Stimulated activated CD8-positive, alpha-beta memory T cell treated with anti-CD3 and anti-CD28 coated beads, Interleukin-7, amount 100 ng/mL, for 48 hours (primary cell): ENCODE measurements around the gene SOCS1.
"Not testable (repeated sequence)": the region's sequence is repeated elsewhere in the genome, so short reads cannot be mapped to it uniquely, and the experiment has no call there.

Source experiments
- DNase-seq, 2 donors: peaks; one replicate each; pipeline ENCODE4 v3.0.0-alpha.2; 2020; ENCODE audit warnings: low read depth in 1 of 2; ENCODE audit errors: extremely low read depth in 1 of 2

Gene SOCS1

DNA sequence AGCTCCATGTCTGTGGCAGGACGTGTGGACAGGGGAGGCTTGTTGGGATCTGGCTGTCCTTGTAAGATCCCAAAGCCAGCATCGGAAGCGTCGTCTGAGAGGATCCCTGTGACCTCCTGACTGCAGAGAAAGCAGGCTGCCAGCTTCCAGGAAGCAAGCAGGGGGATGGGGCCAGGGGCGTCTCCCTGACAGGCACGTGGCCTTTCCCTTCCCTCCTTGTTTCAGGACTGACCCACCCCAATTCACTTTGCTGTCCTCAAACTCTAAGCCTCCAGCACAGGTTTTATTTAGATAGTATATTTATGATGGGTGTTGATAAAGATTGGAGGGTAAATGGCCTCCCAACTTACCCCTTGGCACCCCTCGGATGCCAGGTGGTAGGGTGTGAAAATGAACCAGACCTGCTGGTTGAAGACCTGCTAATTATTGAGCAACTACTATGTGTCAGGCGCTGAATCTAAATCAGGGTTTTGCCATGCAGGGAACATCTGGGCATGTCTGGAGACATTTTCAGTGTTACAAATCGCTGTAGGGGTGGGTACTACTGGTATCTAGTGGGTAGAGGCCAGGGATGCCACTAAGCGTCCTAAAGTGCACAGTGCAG, 24.5 kb downstream of the SOCS1 start:
- DNase-seq = no peak

DNA sequence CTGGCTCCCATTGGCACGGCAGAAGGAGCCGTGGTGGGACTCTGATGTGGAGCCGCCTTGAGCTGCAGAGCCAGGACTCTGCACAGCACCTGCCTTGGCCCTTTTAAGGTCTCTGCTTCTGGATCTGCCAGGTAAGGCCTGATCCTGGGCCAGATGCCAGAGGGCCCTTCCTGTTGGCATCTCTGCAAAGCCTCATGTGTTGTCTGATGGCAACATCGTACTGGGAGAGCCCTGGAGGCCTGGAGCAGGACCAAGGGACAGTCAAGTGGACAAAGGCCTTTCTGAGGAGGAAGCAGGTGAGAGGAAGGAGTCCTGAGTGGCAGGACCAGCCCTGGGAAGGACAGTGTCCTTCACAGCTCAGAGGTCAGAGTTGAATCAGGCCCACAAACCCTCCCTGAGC, 26.1 kb downstream of the SOCS1 start:
- no peak for DNase-seq

DNA sequence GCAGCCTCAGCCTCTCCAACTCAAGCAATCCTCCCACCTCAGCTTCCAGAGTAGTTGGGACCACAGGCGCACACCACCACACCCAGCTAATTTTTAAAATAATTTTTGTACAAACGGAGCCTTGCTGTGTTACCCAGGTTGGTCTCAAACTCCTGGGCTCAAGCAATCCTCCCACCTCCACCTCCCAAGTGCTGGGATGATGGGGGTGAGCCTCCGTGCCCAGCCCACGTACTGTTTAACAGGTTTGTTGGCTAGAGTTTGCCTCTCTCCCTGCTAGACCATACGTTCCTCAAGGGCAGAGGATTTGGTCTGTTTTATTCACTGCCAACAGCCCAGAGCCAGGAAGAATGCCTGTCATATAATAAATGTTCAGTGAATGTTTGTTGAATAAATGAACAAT, 26.6 kb downstream of the SOCS1 start:
- no peak for DNase-seq

DNA sequence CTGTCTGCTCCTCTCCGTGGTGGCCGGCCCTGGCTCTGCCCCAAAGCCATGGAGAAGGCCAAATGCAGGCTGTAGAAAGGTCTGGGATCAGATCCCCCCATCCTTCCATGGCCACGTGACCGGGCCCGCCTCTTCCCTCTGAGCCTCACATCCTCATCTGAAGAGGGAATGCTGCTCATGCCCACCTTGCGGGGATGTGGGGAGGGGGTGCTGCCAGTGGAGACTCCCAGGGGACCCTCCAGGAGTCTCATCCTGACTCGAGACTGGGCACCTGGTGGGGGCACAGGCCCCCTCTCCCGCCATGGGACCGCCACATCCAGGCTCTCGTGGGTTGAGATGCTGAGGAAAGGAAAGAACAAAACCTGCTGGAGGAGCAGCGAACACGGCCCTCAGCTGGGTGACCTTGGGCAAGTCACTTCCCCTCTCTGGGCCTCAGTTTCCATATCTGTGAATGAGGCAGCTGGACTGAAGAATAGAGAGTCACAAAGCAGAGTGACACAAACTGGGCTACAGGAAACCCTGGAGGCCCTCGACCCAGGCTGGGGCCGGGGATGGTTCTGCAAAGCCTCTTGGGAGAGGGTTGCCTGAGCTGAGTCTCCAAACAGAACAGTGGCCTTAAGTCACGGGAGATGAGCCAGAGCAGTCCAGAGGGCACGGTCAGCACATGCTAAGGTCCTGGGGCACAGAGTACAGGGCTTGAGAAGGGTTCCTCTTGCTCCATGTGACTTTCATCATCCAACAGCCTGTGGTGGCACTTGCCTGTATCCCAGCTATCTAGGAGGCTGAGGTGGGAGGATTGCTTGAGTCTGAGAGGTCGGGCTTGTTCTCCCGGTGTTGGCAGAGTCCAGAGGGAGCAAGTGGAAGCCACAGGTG, 30.1 kb downstream of the SOCS1 start:
- no peak for DNase-seq

DNA sequence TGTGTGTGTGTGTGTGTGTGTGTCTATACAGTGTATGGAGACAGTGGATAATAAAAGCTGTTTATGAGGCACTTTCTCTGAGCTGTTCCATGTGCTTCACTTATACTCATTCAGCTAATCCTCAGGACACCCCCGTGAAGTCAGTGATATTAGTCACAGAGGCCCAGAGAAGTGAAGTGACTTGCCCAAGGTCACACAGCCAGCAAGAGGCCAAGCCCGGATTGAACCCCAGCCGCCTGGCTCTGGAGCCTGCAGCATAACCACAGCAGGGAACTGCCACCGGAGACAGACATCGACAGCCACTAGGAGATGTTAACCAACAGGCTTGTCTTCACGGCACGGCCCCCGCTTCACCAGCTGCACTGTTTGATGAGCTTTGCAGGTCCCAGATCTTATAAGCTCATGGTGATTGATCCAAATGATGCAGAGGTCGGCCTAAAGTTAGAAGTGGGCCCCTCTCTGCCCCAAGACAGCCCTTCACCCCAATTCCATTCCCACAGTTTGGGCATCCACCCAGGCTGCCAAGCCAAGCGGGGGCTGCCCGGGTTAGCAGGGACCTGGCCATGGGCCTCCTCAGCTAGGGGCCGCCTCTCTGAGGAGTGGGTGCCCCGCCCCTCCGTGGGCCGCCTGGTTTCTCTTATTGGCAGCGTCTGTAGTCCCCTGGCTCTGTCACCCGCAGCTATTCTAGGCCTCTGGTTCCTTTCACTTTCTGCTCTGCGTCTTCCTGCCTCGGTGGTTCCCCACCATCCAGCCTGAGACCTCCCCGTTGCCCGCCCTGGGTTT, 30.9 kb downstream of the SOCS1 start:
- DNase-seq = peak; percentile 72 to 89

DNA sequence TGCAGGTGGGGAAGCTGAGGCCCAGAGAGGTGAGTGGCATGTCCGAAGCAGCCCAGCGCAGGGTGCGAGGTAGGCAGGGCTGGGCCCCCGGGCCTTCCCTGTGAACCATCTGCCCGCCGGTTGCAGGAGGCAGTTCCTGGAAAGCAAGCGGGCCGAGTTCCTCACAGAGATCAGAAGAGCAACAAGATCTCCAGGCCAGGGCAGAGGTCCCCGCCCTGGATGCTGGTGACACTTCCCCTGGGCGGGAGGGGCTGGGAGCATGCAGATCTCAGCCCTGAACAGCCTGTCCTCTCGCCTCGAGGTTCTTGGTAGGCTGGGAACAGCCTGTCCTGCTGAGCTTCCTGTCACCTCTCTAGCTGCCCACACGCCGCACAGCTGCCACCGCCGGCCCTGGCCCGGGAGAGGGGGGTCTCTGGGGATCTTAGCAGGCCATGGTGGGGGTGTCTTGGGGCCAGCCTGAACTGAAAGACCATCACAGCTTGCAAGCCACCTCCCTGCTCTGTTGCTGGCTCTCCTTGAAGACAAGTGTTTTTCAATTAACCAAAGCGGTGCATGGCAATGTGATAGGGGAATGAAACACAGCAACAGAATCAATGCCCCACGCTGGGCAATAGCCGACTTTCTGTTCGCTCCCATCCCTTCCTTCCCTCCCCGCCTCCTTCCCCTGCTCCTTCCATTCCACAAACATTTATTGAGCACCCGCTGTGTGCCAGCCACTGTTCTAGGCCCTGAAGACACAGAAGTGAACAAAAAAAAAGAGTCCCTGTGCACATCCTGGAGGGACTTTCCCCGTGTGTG, 31.7 kb downstream of the SOCS1 start:
- DNase-seq = peak; percentile 58 to 74

DNA sequence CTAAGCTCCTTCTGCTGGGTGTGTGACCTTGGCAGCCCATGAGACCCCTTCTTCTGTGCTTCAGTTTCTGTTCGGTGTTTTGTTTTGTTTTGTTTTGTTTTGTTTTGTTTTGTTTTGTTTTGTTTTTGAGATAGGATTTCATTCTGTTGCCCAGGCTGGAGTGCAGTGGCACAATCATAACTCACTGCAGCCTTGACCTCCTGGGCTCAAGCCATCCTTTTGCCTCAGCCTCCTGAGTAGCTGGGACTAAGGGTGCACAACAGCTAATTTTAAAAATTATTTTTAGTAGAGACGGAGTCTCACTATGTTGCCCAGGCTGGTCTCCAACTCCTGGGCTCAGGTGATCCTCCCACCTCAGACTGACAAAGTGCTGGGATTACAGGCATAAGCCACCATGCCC, 35.5 kb downstream of the SOCS1 start:
- not testable (repeated sequence) for DNase-seq

DNA sequence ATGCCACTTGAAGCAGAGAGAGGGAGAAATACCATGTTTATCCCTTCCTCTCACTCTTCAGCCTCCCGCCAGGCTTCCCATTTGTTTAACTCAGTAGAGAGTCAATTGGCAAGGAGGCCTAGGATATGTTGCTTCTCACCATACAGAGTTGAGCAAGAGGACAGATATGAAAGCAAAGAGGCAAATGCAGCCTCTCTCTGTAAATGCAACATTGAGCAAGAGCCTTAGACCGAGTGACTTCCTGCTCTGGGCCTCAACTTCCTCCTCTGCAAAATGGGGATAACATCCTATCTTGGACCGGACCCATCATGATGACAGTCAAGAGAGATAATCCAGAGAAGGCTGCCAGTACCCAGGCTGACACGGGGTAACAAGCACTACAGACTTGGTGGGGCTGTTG, 36.8 kb downstream of the SOCS1 start:
- no peak for DNase-seq

DNA sequence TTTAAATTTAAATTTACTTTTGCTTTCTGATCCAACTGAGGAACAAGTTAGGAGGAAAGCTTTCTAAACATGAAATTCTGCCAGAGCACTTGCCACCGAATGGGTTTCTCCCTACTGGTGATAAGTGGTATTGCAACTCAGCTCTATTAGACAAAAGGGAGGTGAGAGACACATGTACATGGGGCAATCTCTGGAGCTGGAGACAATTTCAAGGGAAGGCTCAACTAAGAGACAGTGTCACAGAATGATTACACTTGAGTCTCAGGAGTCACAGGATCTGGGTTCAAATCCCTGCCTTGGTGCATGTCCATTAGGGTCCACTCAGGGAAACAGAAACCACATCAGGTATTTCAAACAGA, 37.4 kb downstream of the SOCS1 start:
- no peak for DNase-seq

DNA sequence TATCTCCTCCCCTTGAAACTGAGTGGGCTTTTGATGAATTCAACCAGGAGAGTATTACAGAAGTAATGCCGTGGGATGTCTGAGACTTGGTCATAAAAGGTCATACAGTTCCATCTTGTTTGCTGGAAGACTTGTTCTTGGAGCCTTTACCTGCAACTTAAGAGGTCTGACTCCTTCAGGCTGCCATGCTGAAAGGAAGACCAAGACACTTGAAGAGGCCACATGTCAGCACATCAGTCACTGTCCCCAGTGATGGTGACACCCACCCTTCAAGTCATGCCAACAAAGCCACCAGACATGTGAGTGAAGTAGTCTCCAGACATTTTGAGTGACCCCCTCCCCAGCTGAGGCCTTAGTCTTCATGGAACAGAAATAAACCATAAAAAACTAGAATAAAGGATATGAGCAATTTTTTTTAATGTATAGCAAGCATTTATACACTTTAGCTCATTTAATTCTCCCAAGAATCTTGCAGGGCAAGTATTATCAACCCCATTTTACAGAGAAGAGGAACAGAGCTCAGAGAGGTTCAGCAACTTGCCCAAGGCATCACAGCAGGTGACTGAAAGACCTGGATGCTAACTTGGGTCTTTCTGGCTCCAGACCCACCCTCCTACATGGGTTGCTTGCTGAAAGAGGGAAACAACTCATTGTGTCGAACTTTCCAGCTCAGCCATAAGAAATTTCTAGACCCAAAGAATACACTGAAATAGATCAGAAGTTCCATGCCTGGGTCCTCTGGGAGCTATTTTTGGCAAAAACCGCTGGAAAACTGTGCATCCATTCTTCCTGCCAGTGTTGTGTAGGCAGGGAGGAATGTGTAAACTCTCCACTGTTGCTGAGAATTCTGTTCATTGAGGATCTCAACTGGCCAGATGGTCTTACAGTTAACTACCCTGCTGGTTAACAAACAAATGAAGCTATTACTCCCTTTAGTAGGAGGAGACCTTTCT, 38.1 kb downstream of the SOCS1 start:
- no peak for DNase-seq

DNA sequence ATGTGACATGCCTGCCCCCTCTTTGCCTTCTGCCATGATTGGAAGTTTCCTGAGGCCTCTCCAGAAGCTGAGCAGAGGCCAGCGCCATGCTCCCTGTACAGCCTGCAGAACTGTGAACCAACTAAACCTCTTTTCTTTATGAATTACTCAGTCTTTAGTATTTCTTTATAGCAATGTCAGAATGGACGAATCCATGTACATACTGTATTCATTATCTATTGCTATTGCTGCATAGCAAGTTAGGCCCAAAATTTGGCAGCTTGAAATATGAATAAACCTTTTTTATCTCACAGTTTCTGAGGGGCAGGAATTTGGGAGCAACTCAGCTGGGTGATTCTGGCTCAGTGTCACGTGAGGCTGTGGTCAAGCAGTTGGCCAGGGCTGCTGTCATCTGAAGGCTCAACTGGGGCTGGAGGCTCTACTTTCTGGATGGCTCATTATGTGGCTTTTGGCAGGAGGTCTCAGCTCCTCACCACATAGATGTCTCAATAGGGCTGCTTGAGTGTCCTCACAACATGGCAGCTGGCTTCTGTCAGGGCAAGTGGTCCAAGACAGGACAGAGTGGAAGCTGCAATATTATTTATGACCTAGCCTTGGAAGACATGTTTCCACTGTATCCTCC, 40.0 kb downstream of the SOCS1 start:
- no peak for DNase-seq

DNA sequence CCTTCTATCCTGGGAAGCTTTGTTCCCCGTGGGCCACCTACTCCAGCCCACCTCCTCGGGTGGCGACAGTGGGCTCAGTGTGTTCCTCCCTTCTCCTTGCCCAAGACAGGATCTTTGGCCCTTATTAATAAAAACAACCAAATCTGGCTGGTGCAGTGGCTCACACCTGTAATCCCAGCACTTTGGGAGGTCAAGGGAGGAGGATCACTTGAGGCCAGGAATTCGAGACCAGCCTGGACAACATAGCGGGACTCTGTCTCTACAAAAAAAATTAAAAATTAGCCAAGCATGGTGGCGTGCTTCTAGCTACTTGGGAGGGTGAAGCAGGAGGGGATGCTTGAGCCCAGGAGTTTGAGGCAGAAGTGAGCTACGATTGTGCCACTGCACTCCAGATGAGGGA, 42.2 kb downstream of the SOCS1 start:
- DNase-seq = no peak

DNA sequence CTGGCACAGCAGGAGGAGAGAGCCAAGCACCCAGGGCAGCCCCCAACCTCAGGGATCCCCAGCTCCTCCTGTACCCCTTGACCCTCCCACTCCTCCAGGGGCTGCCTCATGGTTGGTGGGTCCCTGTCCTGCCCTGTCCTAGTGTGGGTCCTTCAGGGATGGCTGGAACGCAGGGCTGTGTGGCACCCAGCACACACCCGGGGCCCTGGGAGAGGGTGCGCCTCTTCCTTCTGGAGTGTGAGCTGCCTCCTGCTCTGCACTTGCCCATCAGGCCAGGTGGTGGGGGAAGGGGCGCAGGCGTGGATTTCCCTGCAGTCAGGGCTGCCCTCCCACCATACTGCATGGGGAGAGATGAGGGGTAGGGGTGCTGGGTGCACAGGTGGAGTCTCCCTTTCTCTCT, 42.6 kb downstream of the SOCS1 start:
- no peak for DNase-seq

DNA sequence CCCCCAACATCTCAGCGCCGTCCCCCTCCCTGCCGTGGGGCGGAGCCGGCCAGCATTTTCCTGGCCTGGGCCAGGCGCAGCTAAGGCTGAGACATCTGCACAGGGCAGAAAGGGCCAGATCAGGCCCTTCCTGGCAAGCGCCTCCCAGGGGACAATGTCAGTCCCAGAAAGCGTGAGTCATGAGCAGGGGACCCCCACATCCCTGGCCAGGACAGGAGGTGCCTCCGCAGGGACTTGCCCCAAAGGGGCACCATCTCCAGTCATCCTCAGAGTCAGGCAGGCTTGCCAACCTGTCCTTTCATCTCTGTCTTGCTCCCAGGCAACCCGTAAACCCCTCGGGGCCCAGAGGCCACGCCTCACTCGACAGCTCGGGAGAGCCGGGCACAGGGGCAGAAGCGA, 43.2 kb downstream of the SOCS1 start:
- no peak for DNase-seq

DNA sequence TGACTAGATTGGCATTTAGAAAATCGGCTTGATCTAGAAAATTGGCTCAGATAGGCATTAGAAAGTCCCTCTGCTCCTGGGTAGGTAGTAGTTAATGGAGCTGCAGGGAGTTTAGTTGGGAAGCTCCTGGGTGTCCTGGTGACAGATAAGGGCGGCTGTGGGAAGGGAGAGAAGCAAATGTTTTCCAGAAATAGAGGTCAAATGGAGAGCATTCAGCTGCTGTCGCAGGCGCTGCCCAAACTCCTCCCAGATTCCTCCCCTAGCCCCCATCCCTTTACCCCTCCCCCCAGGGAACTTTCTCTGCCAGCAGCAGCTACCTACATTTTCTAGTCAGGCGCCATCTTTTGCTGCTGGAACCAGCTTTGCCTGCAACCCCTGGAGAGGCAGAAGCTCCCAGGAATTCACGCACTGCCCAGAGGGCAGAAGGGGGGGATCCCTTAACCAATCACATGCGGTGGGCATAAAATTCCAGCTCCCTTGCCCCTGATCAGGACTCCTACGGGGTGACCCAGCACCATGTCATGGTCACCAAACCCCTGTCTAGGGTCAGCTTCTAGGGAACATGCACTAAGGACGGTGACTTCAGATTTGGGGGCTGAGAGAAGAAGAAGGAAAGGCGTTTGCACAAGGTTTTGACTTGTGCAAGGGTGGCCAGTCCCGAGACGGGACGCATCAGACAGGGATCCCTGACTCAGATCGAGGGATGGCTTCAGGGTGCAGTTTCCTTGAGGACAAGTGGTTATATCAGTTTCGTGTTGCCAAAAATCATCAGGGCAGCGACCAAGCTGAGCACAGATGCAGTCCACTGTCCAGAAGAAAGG, 43.8 kb downstream of the SOCS1 start:
- no peak for DNase-seq

DNA sequence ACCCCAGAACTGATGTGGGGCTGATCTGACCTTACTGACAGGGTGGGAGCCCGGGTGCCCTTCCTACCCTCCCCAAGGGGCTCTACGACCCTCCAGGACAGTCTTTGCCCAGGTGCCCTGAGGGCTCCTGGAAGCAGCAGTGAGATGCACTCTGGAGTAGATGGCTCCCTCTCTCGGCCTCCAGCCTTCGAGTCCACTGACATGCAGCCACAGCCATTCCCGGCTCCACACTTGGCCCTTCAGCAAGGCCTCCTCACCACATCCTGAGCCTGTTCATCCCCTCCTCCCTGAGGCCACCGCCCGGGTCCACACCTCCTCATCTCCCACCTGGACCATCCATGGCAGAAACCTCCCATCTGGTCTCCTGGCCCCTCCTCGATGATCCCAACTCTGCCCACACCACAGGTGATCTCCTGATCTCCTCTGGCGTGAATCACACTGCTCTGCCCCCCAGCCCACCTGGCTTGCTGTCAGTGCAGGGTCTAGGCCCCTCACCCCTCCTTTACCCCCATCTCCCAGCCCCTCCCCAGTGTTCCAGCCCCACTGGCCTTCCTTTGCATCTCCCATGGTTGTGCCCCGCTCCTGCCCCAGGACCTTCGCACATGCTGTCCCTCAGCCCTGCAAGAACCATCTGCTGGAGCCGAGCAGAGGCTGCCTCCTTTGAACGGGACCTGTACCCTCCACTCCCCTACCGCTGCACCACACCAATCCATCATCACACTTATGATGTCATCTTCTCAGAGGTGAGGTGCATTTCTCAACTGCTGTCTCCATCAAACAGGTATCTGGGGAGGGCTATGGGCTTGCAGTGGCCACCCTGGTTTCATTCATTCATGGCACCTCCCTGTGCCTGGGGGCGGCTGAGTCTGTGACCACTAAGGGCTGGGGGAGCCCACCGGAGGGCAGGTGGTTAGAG, 44.7 kb downstream of the SOCS1 start:
- DNase-seq = no peak

DNA sequence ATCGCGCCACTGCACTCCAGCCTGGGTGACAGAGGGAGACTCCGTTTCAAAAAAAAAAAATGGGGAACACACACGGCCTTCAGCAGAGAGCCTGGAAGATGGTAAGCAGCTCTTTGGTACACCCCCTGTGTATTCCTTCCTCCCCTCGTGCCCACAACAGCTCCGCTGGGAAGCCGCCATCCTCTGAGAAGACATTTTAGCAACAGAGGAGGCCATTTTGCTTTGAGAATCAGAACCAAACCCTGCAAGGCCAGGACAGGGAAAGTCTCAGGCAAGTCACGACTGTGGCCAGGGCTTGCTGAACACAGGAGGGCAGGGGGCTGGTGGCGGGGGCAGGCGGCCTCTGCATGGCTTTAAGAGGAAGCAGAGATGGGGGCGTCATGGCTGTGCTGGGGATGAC, 45.7 kb downstream of the SOCS1 start:
- no peak for DNase-seq
